A549 (cell line): ENCODE data around the gene SLC19A3. TPM values are rescaled to one million over a fixed set of nuclear protein-coding genes. Genes with fewer than 3 reads are reported as not detected.

ENCODE experiments used
- ATAC-seq, 2 experiments: fragments of 200-7000 bp in 1 of 2; fragments of >200 bp in 1 of 2; cut with Nextera tagmentation in 1 of 2; cut with Tn5 transposase in 1 of 2; 3 replicates each; pipeline versions ENCODE4 v1.8.0 to v1.9.1; 2018 to 2020; ENCODE audit warnings: mild to moderate bottlenecking in 1 of 2, moderate library complexity in 1 of 2
- CTCF ChIA-PET: fragments of 300-600 bp; sonication (Branson Sonifier 250); formaldehyde crosslinking; extraction: SDS; loops from one replicate; lab custom pipeline; 2021; ENCODE audit warnings: antibody characterized with exemption, inconsistent platforms; lab: Yijun Ruan, JAX
- POLR2A ChIA-PET: fragments of 350-600 bp; formaldehyde crosslinking; extraction: SDS; loops from one replicate; lab custom pipeline; 2021; ENCODE audit warnings: antibody characterized with exemption, inconsistent platforms; lab: Yijun Ruan, JAX
- DNase-seq, 2 experiments: peaks; one replicate each; pipeline versions ENCODE4 v3.0.0 to v3.0.0-alpha.2; 2011 to 2016; ENCODE audit warnings: low read depth in 1 of 2, low spot score in 1 of 2
- FAIRE-seq: peaks from 2 replicates; lab custom pipeline; 2011; peaks lifted over from hg19 to GRCh38; lab: Jason Lieb, UNC
- H3K27ac ChIP-seq, 2 experiments: fragments of >200 bp; sonication (Bioruptor Twin); formaldehyde crosslinking; 3 replicates each; pipeline ENCODE4 v1.5.1; 2016 to 2017
- H3K4me1 ChIP-seq: fragments of >200 bp; sonication (Bioruptor Twin); formaldehyde crosslinking; 3 replicates; pipeline ENCODE4 v1.6.1; 2016
- H3K4me2 ChIP-seq: fragments of >200 bp; sonication (Bioruptor Twin); formaldehyde crosslinking; 3 replicates; pipeline ENCODE4 v1.6.1; 2016
- H3K4me3 ChIP-seq: fragments of >200 bp; sonication (Bioruptor Twin); formaldehyde crosslinking; 3 replicates; pipeline ENCODE4 v1.5.1; 2016
- H3K9me3 ChIP-seq: fragments of >200 bp; sonication (Bioruptor Twin); formaldehyde crosslinking; 3 replicates; pipeline ENCODE4 v1.6.1; 2016
- ATOH8 ChIP-seq: fragments of 250-450 bp; sonication (Bioruptor Pico); IDR thresholded peaks from 2 replicates; pipeline ENCODE4 v1.5.0; 2020; ENCODE audit warnings: low read depth, mild to moderate bottlenecking, moderate library complexity
- BCL3 ChIP-seq: fragments of >200 bp; sonication (Bioruptor Twin); formaldehyde crosslinking; IDR thresholded peaks from 3 replicates; pipeline ENCODE4 v1.6.1; 2016
- BHLHE40 ChIP-seq: IDR thresholded peaks from 2 replicates; pipeline ENCODE4 v1.6.1; 2012; ENCODE audit warnings: low read depth, low read length, inconsistent platforms
- CBX2 ChIP-seq: fragments of 200-600 bp; sonication (generic); IDR thresholded peaks from 2 replicates; pipeline ENCODE4 v1.6.1; 2016; ENCODE audit warnings: low read depth, mild to moderate bottlenecking, borderline replicate concordance
- CBX8 ChIP-seq: fragments of 200-600 bp; sonication (generic); IDR thresholded peaks from 2 replicates; pipeline ENCODE4 v1.6.1; 2016
- CEBPB ChIP-seq, 2 experiments: fragments of >200 bp in 1 of 2; sonication (Bioruptor Twin) in 1 of 2; formaldehyde crosslinking in 1 of 2; IDR thresholded peaks; 2 replicates each; pipeline ENCODE4 v1.6.1; 2012 to 2016
- CHD4 ChIP-seq: fragments of 200-600 bp; sonication (generic); IDR thresholded peaks from 2 replicates; pipeline ENCODE4 v1.6.1; 2016; ENCODE audit warnings: antibody characterized with exemption, mild to moderate bottlenecking, borderline replicate concordance
- CTCF ChIP-seq: fragments of >200 bp; sonication (Bioruptor Twin); formaldehyde crosslinking; IDR thresholded peaks from 3 replicates; pipeline ENCODE4 v1.5.1; 2016
- E2F6 ChIP-seq: IDR thresholded peaks from 2 replicates; pipeline ENCODE4 v1.6.1; 2012; ENCODE audit warnings: low read depth, borderline replicate concordance
- EHF ChIP-seq: fragments of 250-450 bp; sonication (Bioruptor Pico); IDR thresholded peaks from 2 replicates; pipeline ENCODE4 v1.5.0; 2020; ENCODE audit warnings: mild to moderate bottlenecking
- EP300 ChIP-seq, 2 experiments: fragments of >200 bp; sonication (Bioruptor Twin); formaldehyde crosslinking; IDR thresholded peaks; 2 replicates in 1 of 2; 3 replicates in 1 of 2; pipeline ENCODE4 v1.6.1; 2016 to 2017
- ESRRA ChIP-seq: fragments of 150-350 bp; IDR thresholded peaks from 2 replicates; pipeline ENCODE4 v1.6.1; 2014; ENCODE audit warnings: mild to moderate bottlenecking, low read length, borderline replicate concordance
- FOSB ChIP-seq: fragments of 250-450 bp; sonication (Bioruptor Pico); IDR thresholded peaks from 2 replicates; pipeline ENCODE4 v1.5.0; 2020; ENCODE audit warnings: mild to moderate bottlenecking, moderate library complexity
- FOSL2 ChIP-seq, 2 experiments: fragments of 450-650 bp in 1 of 2; fragments of >200 bp in 1 of 2; sonication (Bioruptor Twin) in 1 of 2; formaldehyde crosslinking; IDR thresholded peaks; 2 replicates each; pipeline versions ENCODE4 v1.5.0 to v1.6.1; 2016 to 2020; ENCODE audit warnings: mild to moderate bottlenecking in 1 of 2, moderate library complexity in 1 of 2
- FOXS1 ChIP-seq: fragments of 250-450 bp; sonication (Bioruptor Pico); IDR thresholded peaks from 2 replicates; pipeline ENCODE4 v1.5.0; 2020; ENCODE audit warnings: mild to moderate bottlenecking, moderate library complexity
- GATA3 ChIP-seq: IDR thresholded peaks from 2 replicates; pipeline ENCODE4 v1.6.1; 2012; ENCODE audit warnings: borderline replicate concordance
- HES2 ChIP-seq: fragments of >200 bp; sonication (Bioruptor Twin); formaldehyde crosslinking; IDR thresholded peaks from 2 replicates; pipeline ENCODE4 v1.6.1; 2016
- HOXA7 ChIP-seq: fragments of 250-450 bp; sonication (Bioruptor Pico); IDR thresholded peaks from 2 replicates; pipeline ENCODE4 v1.5.0; 2020; ENCODE audit warnings: mild to moderate bottlenecking, moderate library complexity
- HOXB13 ChIP-seq: fragments of 250-450 bp; sonication (Bioruptor Pico); IDR thresholded peaks from 2 replicates; pipeline ENCODE4 v1.5.0; 2020; ENCODE audit warnings: low read depth, mild to moderate bottlenecking, moderate library complexity
- JUN ChIP-seq, 2 experiments: fragments of >200 bp; sonication (Bioruptor Twin); formaldehyde crosslinking; IDR thresholded peaks; 2 replicates in 1 of 2; 3 replicates in 1 of 2; pipeline ENCODE4 v1.6.1; 2016 to 2017
- JUNB ChIP-seq: fragments of >200 bp; sonication (Bioruptor Twin); formaldehyde crosslinking; IDR thresholded peaks from 2 replicates; pipeline ENCODE4 v1.6.1; 2016
- KDM1A ChIP-seq: fragments of 200-600 bp; sonication (generic); IDR thresholded peaks from 2 replicates; pipeline ENCODE4 v1.6.1; 2016; ENCODE audit warnings: low read depth, mild to moderate bottlenecking
- KDM5A ChIP-seq: fragments of 200-600 bp; sonication (generic); IDR thresholded peaks from 2 replicates; pipeline ENCODE4 v1.6.1; 2016; ENCODE audit warnings: antibody characterized with exemption, mild to moderate bottlenecking
- MAX ChIP-seq: IDR thresholded peaks from 2 replicates; pipeline ENCODE4 v1.6.1; 2012
- MAZ ChIP-seq: fragments of 150-350 bp; IDR thresholded peaks from 2 replicates; pipeline ENCODE4 v1.6.1; 2014; ENCODE audit warnings: antibody characterized with exemption, low read depth, low read length, borderline replicate concordance
- MYC ChIP-seq: IDR thresholded peaks from 2 replicates; pipeline ENCODE4 v1.6.1; 2012; ENCODE audit warnings: mild to moderate bottlenecking, inconsistent platforms, low read length, improper control_type of control experiment, borderline replicate concordance
- NFE2L2 ChIP-seq: fragments of 150-350 bp; conservative IDR thresholded peaks from 2 replicates; pipeline ENCODE4 v1.6.1; 2014; ENCODE audit warnings: low read length
- NPAS2 ChIP-seq: fragments of 250-450 bp; sonication (Bioruptor Pico); IDR thresholded peaks from 2 replicates; pipeline ENCODE4 v1.8.0; 2022; ENCODE audit warnings: mild to moderate bottlenecking, moderate library complexity, borderline replicate concordance
- NR3C1 ChIP-seq: fragments of >200 bp; sonication (Bioruptor Twin); formaldehyde crosslinking; IDR thresholded peaks from 3 replicates; pipeline ENCODE4 v1.6.1; 2017
- PBX3 ChIP-seq: IDR thresholded peaks from 2 replicates; pipeline ENCODE4 v1.6.1; 2012
- RARB ChIP-seq: fragments of 250-450 bp; sonication (Bioruptor Pico); IDR thresholded peaks from 2 replicates; pipeline ENCODE4 v1.8.0; 2021; ENCODE audit warnings: mild to moderate bottlenecking, moderate library complexity
- SMC3 ChIP-seq: fragments of >200 bp; sonication (Bioruptor Twin); formaldehyde crosslinking; IDR thresholded peaks from 3 replicates; pipeline ENCODE4 v1.6.1; 2018; ENCODE audit warnings: inconsistent platforms
- TFCP2L1 ChIP-seq: fragments of 250-450 bp; sonication (Bioruptor Pico); IDR thresholded peaks from 2 replicates; pipeline ENCODE4 v1.5.0; 2021; ENCODE audit warnings: mild to moderate bottlenecking
- TP53 ChIP-seq: fragments of 250-450 bp; sonication (Bioruptor Pico); IDR thresholded peaks from 2 replicates; pipeline ENCODE4 v1.5.0; 2021; ENCODE audit warnings: mild to moderate bottlenecking, moderate library complexity
- ZC3H11A ChIP-seq: fragments of 450-650 bp; IDR thresholded peaks from 2 replicates; pipeline ENCODE4 v1.6.1; 2014; ENCODE audit warnings: antibody characterized with exemption, mild to moderate bottlenecking
- ZFP36 ChIP-seq: fragments of 450-650 bp; IDR thresholded peaks from 2 replicates; pipeline ENCODE4 v1.6.1; 2014; ENCODE audit warnings: borderline replicate concordance; ENCODE audit not compliant: partially characterized antibody
- ZSCAN20 ChIP-seq: fragments of 250-450 bp; sonication (Bioruptor Pico); IDR thresholded peaks from 2 replicates; pipeline ENCODE4 v1.8.0; 2022; ENCODE audit warnings: mild to moderate bottlenecking, moderate library complexity
- WGBS: methylation state at CpG from one replicate; pipeline ENCODE4 v1.1.6; 2017; ENCODE audit errors: missing lambda C conversion rate; 5-methylcytosine and 5-hydroxymethylcytosine counted together
- polyA plus RNA-seq, 4 experiments: library from polyadenylated mRNA; depleted of rRNA in 3 of 4; stranded (reverse); fragments of >200 nt; fragmentation: RNase III in 1 of 4; extraction: RNeasy Plus Mini Kit Qiagen cat#74134 plus additional on column Dnase treatment in 1 of 4; gene quantifications; 2 replicates in 3 of 4; 3 replicates in 1 of 4; pipeline ENCODE4 v1.2.3, GENCODE V29; 2011 to 2017

The SLC19A3 gene
- polyA plus RNA-seq, 2 of the 4 experiments (the other 2 are of a cell fraction) = 2.8 to 7.6 TPM

GRCh38 chr2:227655454-227655853, 62.4 kb downstream of the SLC19A3 start:
- ChIA-PET POLR2A (no interaction called here), CTCF (no interaction called here)
- 0% methylated on average over 1 of the region's 1 CpG for whole genome bisulfite sequencing
- Histone ChIP-seq H3K4me2 (peak overlapping the region; percentile 61), H3K4me3 (no peak overlapping the region), H3K4me1 (peaks cover 60% of the 10 kb centered on the region), H3K27ac (peak overlapping the region; percentile 87 to 89), H3K9me3 (no peaks in the 10 kb centered on the region)
- TF ChIP-seq NFE2L2 = no peak
- TF ChIP-seq MYC = no peak
- TF ChIP-seq MAX = peak; percentile 63
- no peak for TF ChIP-seq BHLHE40
- no peak for TF ChIP-seq MAZ
- no peak for TF ChIP-seq PBX3
- peak; percentile 98 for TF ChIP-seq JUNB
- TF ChIP-seq HES2 = peak; percentile 52; the same call in 1 of the 2 replicates
- no peak; the same call in 1 of the 2 replicates for TF ChIP-seq HOXB13 (CRISPR knock-in tag)
- peak; percentile 86; the same call in 1 of the 2 replicates for TF ChIP-seq RARB
- no peak for TF ChIP-seq FOXS1
- no peak for TF ChIP-seq KDM5A
- no peak for TF ChIP-seq ZC3H11A
- TF ChIP-seq CBX8 = no peak
- no peak for TF ChIP-seq TFCP2L1
- no peak for TF ChIP-seq FOSB (CRISPR knock-in tag)
- peak; percentile 96 for TF ChIP-seq FOSL2 (IDR thresholded peaks at IDR 0.05)
- peak; percentile 100 for TF ChIP-seq FOSL2 (CRISPR knock-in tag; IDR thresholded peaks at IDR 0.05)
- TF ChIP-seq EP300 (IDR thresholded peaks at IDR 0.05) = peak; percentile 82 to 86; a peak in 3 of 5 replicates
- TF ChIP-seq EHF = no peak
- no peak for TF ChIP-seq HOXA7 (CRISPR knock-in tag)
- TF ChIP-seq SMC3 = 0 out of 3 replicates have a peak, but pooled peaks have one; percentile 28
- no peak for TF ChIP-seq CHD4
- no peak for TF ChIP-seq E2F6
- TF ChIP-seq BCL3 = peak; percentile 71; the same call in 2 of the 3 replicates
- peak; percentile 86; the same call in 1 of the 2 replicates for TF ChIP-seq GATA3
- no peak for TF ChIP-seq NR3C1
- no peak; the same call in 1 of the 2 replicates for TF ChIP-seq ATOH8
- TF ChIP-seq CTCF = no peak
- peak; percentile 39; the same call in 1 of the 2 replicates for TF ChIP-seq ESRRA
- TF ChIP-seq ZSCAN20 (CRISPR knock-in tag) = no peak
- TF ChIP-seq NPAS2 = no peak
- no peak for TF ChIP-seq TP53 (CRISPR knock-in tag)
- no peak for TF ChIP-seq ZFP36
- TF ChIP-seq KDM1A = no peak
- TF ChIP-seq CEBPB (IDR thresholded peaks at IDR 0.05) = peak; percentile 84 to 97
- TF ChIP-seq CBX2 = no peak
- peak; percentile 78 to 79; a peak in 4 of 5 replicates for TF ChIP-seq JUN (IDR thresholded peaks at IDR 0.05)
- peak; percentile 93 to 96 for DNase-seq
- FAIRE-seq = peak; percentile 98
- peak; percentile 73 to 85 for ATAC-seq
